ENCODE results near the gene CCDC50.

CCDC50 gene

DNA sequence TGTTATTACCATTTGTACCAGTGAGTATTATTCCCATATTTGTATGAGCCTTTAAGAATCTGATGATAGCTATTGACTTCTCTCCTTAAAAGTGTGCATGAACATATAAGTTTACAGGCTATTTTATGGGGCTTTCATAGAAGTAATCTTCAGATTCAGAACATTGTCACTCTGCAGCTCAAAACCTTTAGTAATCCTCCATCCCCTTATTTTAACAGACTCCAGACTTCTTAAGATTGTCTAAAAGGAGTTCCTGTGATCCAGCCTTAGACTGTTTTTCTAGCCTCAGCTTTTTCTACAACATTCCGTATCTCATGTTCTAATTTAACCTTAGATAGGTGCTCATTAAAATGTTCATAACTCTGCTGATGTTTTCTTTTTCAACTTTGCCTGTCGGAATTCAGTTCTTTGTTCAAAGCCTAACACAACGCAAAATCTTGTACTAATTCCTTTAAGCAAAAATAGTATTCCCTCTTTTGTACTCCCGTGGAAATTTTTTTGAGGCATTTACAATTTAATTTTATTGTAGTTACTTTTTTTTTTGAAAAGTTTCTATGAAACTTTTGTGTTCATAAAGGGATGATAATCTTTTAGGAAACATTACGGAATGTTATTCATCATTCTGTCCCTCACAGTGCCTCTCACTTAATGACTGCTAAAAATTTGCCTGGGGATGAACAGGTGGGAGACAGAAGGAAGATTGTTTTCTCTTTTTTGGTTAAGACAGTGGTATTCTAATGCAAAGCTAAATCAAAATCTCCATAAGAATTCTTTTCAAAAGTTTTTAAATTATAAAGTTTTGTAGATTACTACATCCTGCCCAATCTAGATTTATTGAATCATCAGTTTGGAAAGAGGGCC, 39.8 kb downstream of the CCDC50 start:
- no peak overlapping the region for H3K4me3 ChIP-seq (ENCODE audit: low read length)
- DNase-seq (ENCODE audit: low read depth, low spot score), result no peak

DNA sequence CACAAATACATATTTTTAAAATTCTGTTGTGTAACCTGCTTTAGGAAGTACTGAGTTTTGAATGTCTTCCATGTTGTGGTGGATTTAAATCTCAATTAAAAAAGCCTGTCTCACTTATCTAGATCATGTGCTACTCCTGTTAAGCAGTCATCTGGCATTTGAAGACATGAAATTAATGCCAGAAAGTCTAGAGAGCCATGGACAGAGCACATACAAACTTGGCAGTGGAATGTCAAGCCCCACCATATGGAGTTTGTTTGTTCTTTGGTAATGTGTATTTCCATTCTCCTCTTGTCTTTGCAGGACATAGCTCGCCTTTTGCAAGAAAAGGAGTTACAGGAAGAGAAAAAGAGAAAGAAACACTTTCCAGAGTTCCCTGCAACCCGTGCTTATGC, 40.4 kb downstream of the CCDC50 start:
- H3K4me3 ChIP-seq (ENCODE audit: low read length), result no peak overlapping the region
- no peak for DNase-seq (ENCODE audit: low read depth, low spot score)

DNA sequence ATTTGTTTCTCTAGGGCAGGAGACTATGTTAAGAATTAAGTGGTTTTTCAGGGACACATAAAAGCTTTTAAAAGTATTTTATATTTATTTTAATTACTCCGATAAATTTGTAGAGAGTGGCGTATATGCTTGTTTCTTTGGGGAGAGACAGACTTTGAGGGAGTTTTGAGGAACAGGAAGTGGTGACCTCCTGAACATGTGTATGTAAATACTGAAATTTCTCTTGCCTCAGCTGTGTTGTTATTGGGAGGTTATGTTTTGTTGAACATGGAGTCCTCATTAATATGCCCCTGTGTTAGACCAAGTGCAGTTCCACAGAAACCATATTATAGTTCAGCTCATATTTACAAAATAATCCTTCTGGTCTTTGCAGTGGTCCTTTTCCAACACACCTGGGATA, 42.9 kb downstream of the CCDC50 start:
- no peak overlapping the region for H3K4me3 ChIP-seq (ENCODE audit: low read length)
- DNase-seq (ENCODE audit: low read depth, low spot score), result no peak

DNA sequence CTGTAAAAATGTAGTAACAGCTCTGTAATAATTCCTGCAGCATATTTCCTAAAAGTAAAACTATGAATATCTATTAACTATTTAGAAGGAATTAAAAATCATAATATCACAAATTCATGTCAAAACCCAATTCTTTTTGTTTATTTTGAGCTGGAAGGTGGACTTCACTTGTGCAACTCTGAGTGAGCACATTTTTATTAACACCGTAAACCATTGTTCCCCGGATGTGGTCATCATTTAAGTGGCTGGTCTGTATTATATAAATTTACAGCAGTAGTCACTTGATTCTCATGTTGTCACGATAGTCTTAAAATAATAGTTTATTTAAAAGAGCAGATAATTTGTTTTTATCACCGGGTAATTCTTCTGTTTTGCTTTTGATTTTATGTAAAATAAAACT, 44.1 kb downstream of the CCDC50 start:
- no peak overlapping the region for H3K4me3 ChIP-seq (ENCODE audit: low read length)
- DNase-seq (ENCODE audit: low read depth, low spot score), result no peak

- no peak overlapping the region for H3K4me3 ChIP-seq (ENCODE audit: low read length)
- DNase-seq (ENCODE audit: low read depth, low spot score), result no peak
Measured at GRCh38 chr3:191376516-191377141, 47.4 kb downstream of the CCDC50 start.

- DNase-seq (ENCODE audit: low read depth, low spot score), result no peak
- no peak overlapping the region for H3K4me3 ChIP-seq (ENCODE audit: low read length)
Measured at GRCh38 chr3:191378142-191378812, 49.1 kb downstream of the CCDC50 start.

- peak; percentile 9 for DNase-seq (ENCODE audit: low read depth, low spot score)
- no peak overlapping the region for H3K4me3 ChIP-seq (ENCODE audit: low read length)
Measured at GRCh38 chr3:191379446-191379845, 50.3 kb downstream of the CCDC50 start.

GRCh38 chr3:191380001-191380400, 50.8 kb downstream of the CCDC50 start:
- no peak overlapping the region for H3K4me3 ChIP-seq (ENCODE audit: low read length)
- DNase-seq (ENCODE audit: low read depth, low spot score), result no peak

DNA sequence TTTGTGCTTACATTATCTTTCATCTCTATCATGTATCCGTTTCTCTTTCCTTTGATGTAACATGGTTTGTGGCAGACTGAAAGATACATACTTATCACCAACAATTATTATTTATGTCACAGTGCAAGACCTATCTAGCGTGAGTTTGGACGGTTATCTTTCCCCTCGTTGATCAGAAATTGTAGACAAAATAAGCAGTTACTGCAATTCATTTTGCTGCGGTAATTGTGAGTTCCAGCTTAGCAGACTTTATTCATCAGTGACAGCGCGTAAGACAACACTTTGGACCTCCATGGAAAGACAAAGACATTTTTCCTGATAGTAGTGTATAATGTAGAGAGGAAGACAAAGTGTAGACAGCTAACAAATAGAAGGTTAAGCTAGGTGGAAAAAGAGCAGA, 52.1 kb downstream of the CCDC50 start:
- DNase-seq (ENCODE audit: low read depth, low spot score), result no peak
- H3K4me3 ChIP-seq (ENCODE audit: low read length), result no peak overlapping the region

DNA sequence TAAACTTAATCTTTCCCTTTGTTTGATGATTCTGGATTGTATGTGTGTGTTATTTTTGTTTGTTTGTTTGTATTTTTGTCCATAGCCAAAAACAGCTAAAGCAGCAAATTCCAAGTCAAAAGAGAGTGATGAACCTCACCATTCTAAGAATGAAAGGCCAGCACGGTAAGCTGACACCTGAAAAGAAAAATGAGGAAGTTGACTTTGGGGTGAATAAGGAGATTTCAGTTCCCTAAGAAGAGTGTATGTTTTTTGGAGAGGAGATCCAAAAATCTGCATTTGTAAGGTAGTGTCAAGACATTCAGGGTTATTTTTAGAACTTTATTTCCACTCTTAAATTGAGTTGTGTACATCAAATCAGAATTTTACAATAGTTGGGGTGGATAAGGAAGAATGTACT, 53.5 kb downstream of the CCDC50 start:
- no peak for DNase-seq (ENCODE audit: low read depth, low spot score)
- no peak overlapping the region for H3K4me3 ChIP-seq (ENCODE audit: low read length)

- DNase-seq (ENCODE audit: low read depth, low spot score), result no peak
Measured at GRCh38 chr3:191383124-191383523, 53.9 kb downstream of the CCDC50 start.

GRCh38 chr3:191385101-191385500, 55.9 kb downstream of the CCDC50 start:
- H3K4me3 ChIP-seq (ENCODE audit: low read length), result no peak overlapping the region
- DNase-seq (ENCODE audit: low read depth, low spot score), result no peak

More at GRCh38 chr3:191383124-191383523, 53.9 kb downstream of the CCDC50 start:
- H3K4me3 ChIP-seq (ENCODE audit: low read length), result no peak overlapping the region

GRCh38 chr3:191387441-191388077, 58.4 kb downstream of the CCDC50 start:
- DNase-seq (ENCODE audit: low read depth, low spot score), result no peak

GRCh38 chr3:191388823-191389222, 59.6 kb downstream of the CCDC50 start:
- no peak for DNase-seq (ENCODE audit: low read depth, low spot score)
- no peak overlapping the region for H3K4me3 ChIP-seq (ENCODE audit: low read length)

More at GRCh38 chr3:191387441-191388077, 58.4 kb downstream of the CCDC50 start:
- no peak overlapping the region for H3K4me3 ChIP-seq (ENCODE audit: low read length)

DNA sequence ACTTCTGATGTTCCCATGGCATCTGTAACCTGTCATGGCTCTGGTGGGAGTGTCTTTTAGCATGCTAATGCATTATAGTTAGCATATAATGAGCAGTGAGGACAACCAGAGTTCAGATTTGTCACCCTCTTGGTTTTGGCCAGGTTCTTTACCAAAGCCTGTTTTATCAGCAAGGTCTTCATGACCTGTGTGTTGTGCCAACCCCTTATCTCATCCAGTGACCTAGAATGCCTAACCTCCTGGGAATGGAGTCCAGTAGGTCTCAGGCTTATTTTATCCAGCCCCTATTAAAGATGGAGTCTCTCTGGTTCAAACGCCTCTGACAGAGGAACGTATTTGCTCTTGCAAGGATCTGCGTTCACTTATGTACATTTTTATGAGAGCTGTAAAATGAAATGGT, 61.4 kb downstream of the CCDC50 start:
- no peak overlapping the region for H3K4me3 ChIP-seq (ENCODE audit: low read length)
- DNase-seq (ENCODE audit: low read depth, low spot score), result no peak

DNA sequence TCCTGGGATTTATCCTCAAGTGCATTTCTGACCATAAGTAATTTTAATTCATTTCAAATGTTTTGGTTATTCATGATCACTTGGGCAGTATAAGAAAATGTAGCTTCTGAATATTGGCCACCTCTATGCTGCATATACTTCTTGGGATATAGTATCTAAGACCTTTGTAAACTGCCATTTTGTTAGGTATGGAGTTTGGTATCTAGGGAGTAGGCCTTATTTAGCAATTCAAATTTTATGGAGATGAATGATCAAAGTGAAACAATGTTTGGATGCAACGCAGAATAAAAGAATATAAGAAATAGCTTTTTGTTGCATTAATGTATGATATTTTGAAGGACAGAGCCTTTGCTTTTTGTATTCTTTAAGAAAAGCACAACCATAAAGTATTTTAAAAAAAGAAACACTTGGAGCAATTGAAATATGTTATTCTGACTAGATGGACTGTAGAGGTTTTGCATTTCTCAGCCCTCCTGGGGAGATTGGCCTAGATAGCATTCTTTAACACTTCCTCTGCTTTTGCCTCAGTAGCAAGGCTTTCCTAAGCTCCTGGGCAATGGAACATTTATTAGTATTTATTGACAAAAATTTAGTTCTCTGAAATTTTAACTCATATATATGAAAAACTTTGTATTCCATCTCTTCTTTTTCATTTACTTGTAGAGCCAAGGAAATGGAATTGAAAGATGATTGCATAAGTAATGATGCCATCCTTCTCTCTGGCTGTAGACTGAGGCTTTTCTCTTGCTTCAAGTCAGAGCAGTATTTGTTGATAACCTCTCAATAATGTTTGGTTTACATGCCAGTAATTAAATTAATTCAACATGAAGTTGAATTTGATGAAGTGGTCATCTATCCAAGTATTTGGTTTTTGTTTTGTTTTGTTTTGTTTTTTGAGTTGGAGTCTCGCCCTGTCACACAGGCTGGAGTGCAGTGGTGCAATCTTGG, 62.9 kb downstream of the CCDC50 start:
- no peak for DNase-seq (ENCODE audit: low read depth, low spot score)
- H3K4me3 ChIP-seq (ENCODE audit: low read length), result no peak overlapping the region

GRCh38 chr3:191393146-191393545, 64.0 kb downstream of the CCDC50 start:
- DNase-seq (ENCODE audit: low read depth, low spot score), result no peak
- H3K4me3 ChIP-seq (ENCODE audit: low read length), result no peak overlapping the region

DNA sequence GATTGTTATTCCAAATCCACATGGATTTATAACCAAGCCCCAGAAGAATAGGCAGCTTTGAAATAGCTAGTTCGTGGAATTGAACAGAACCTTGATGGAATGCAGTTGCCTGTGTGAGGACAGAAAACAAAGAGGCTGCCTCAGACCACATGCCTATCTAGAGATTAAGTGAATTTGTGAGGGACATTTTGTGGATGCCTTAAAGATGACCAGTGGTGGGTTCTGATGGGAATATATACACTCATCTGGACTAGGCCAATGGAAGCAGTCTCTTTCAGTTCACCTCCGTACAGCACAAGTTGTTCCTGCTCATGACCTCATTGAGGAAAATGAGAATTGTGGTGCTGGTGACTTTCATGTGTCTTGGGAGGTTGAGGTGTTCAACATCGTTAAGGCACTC, 68.6 kb downstream of the CCDC50 start:
- DNase-seq (ENCODE audit: low read depth, low spot score), result no peak

GRCh38 chr3:191398607-191399006, 69.4 kb downstream of the CCDC50 start:
- no peak overlapping the region for H3K4me3 ChIP-seq (ENCODE audit: low read length)
- no peak for DNase-seq (ENCODE audit: low read depth, low spot score)

More for the DNA sequence above, 68.6 kb downstream of the CCDC50 start:
- H3K4me3 ChIP-seq (ENCODE audit: low read length), result no peak overlapping the region
